H1 (cell line): Measurements from ENCODE around the gene CCDC137. TPM values are rescaled to one million over a fixed set of nuclear protein-coding genes. Genes with fewer than 3 reads are reported as not detected.
A peak's percentile ranks its signal among the peaks of the same experiment; 100 is the strongest.

ENCODE experiments used
- CTCF ChIA-PET: fragments of 300-600 bp; sonication (Branson Sonifier 250); formaldehyde crosslinking; loops from one replicate; lab custom pipeline; 2021; ENCODE audit not compliant: partially characterized antibody; lab: Charles Lee
- POLR2A ChIA-PET: fragments of 300-600 bp; sonication (Branson Sonifier 250); formaldehyde crosslinking; loops from one replicate; lab custom pipeline; 2021; ENCODE audit warnings: inconsistent platforms; ENCODE audit not compliant: partially characterized antibody; lab: Charles Lee
- DNase-seq, 2 experiments: peaks; one replicate each; pipeline versions ENCODE4 v3.0.0 to v3.0.0-alpha.2; 2010 to 2022; ENCODE audit warnings: low spot score in 2 of 2, low read depth in 1 of 2, mixed read lengths in 1 of 2
- FAIRE-seq: peaks from 2 replicates; lab custom pipeline; 2011; peaks lifted over from hg19 to GRCh38; lab: Jason Lieb, UNC
- H2AFZ ChIP-seq: 2 replicates; pipeline ENCODE4 v1.8.1; 2012; ENCODE audit warnings: low read length, inconsistent platforms
- H2AK5ac ChIP-seq: 2 replicates; pipeline ENCODE4 v1.6.1; 2013; ENCODE audit warnings: low read depth, low read length
- H2BK120ac ChIP-seq: replicated peaks from 2 replicates; pipeline ENCODE3; 2013; ENCODE audit warnings: low read depth, low read length, inconsistent platforms
- H2BK12ac ChIP-seq: 2 replicates; pipeline ENCODE4 v1.6.1; 2013; ENCODE audit warnings: low read depth, low read length
- H2BK15ac ChIP-seq: 2 replicates; pipeline ENCODE4 v1.6.1; 2013; ENCODE audit warnings: low read length
- H2BK20ac ChIP-seq: 2 replicates; pipeline ENCODE4 v1.6.1; 2013; ENCODE audit warnings: low read length
- H2BK5ac ChIP-seq: 2 replicates; pipeline ENCODE4 v1.6.1; 2013; ENCODE audit warnings: low read depth, low read length
- H3K14ac ChIP-seq: 2 replicates; pipeline ENCODE4 v1.6.1; 2013; ENCODE audit warnings: inconsistent platforms; ENCODE audit not compliant: insufficient read length
- H3K18ac ChIP-seq: 2 replicates; pipeline ENCODE4 v1.6.1; 2013; ENCODE audit warnings: low read length; ENCODE audit errors: extremely low read depth
- H3K23ac ChIP-seq: 2 replicates; pipeline ENCODE4 v1.6.1; 2013; ENCODE audit warnings: inconsistent platforms; ENCODE audit not compliant: insufficient read length
- H3K23me2 ChIP-seq: 2 replicates; pipeline ENCODE4 v1.6.1; 2013; ENCODE audit warnings: low read depth, low read length
- H3K27ac ChIP-seq: 2 replicates; pipeline ENCODE4 v1.6.1; 2011; ENCODE audit warnings: low read depth, low read length, inconsistent platforms
- H3K27me3 ChIP-seq, 4 experiments: replicated peaks in 1 of 4; 1 replicate in 1 of 4; 2 replicates in 3 of 4; pipeline versions ENCODE4 v1.6.1 to v1.8.1; 2011 to 2013; ENCODE audit warnings: low read length in 3 of 4, mild to moderate bottlenecking in 3 of 4, inconsistent platforms in 2 of 4, mixed read lengths in 2 of 4, moderate library complexity in 1 of 4; ENCODE audit not compliant: control insufficient read depth in 3 of 4, insufficient read depth in 3 of 4; ENCODE audit errors: extremely low read depth in 1 of 4
- H3K36me3 ChIP-seq, 4 experiments: 2 replicates each; pipeline versions ENCODE4 v1.6.1 to v1.8.1; 2011 to 2013; ENCODE audit warnings: mild to moderate bottlenecking in 4 of 4, low read length in 3 of 4, moderate library complexity in 2 of 4, control low read depth in 1 of 4, inconsistent platforms in 1 of 4; ENCODE audit not compliant: insufficient read depth in 4 of 4, control insufficient read depth in 2 of 4
- H3K4ac ChIP-seq: replicated peaks from 2 replicates; pipeline ENCODE3; 2013; ENCODE audit warnings: low read length, low read depth, mixed read lengths, inconsistent platforms; ENCODE audit not compliant: insufficient read length
- H3K4me1 ChIP-seq, 4 experiments: replicated peaks in 1 of 4; 1 replicate in 1 of 4; 2 replicates in 3 of 4; pipeline versions ENCODE4 v1.6.1 to v1.8.1; 2011 to 2013; ENCODE audit warnings: low read length in 3 of 4, inconsistent platforms in 2 of 4, mixed read lengths in 1 of 4; ENCODE audit not compliant: insufficient read depth in 4 of 4, control insufficient read depth in 3 of 4
- H3K4me2 ChIP-seq, 2 experiments: 2 replicates each; pipeline versions ENCODE4 v1.6.1 to v1.8.1; 2011 to 2013; ENCODE audit warnings: low read depth in 2 of 2, low read length in 2 of 2, control low read depth in 1 of 2, inconsistent platforms in 1 of 2, mild to moderate bottlenecking in 1 of 2; ENCODE audit not compliant: insufficient read depth in 1 of 2
- H3K4me3 ChIP-seq, 4 experiments: fragments of 200-600, 300-600 bp in 1 of 4; sonication (generic), shearing (Covaris generic), sonication (Bioruptor Twin) in 1 of 4; 2 replicates each; pipeline versions ENCODE4 v1.5.1 to v1.8.1; 2011 to 2016; ENCODE audit warnings: low read length in 4 of 4, low read depth in 3 of 4, control low read depth in 2 of 4, inconsistent platforms in 2 of 4, mild to moderate bottlenecking in 2 of 4, mixed read lengths in 1 of 4, moderate library complexity in 1 of 4; ENCODE audit not compliant: insufficient read depth in 2 of 4; ENCODE audit errors: extremely low read depth in 1 of 4
- H3K56ac ChIP-seq: replicated peaks from 2 replicates; pipeline ENCODE3; 2013; ENCODE audit warnings: low read depth, mild to moderate bottlenecking, mixed read lengths, low read length, inconsistent platforms; ENCODE audit not compliant: insufficient read length
- H3K79me1 ChIP-seq: 2 replicates; pipeline ENCODE4 v1.6.1; 2013; ENCODE audit warnings: low read depth, low read length, control low read depth
- H3K79me2 ChIP-seq, 2 experiments: 2 replicates each; pipeline versions ENCODE4 v1.6.1 to v1.8.1; 2012 to 2013; ENCODE audit warnings: low read length in 2 of 2, mild to moderate bottlenecking in 2 of 2, inconsistent platforms in 1 of 2; ENCODE audit not compliant: insufficient read depth in 2 of 2, control insufficient read depth in 1 of 2
- H3K9ac ChIP-seq, 4 experiments: replicated peaks in 1 of 4; 1 replicate in 1 of 4; 2 replicates in 3 of 4; pipeline versions ENCODE4 v1.6.1 to v1.8.1; 2011 to 2013; ENCODE audit warnings: low read depth in 3 of 4, low read length in 3 of 4, control low read depth in 2 of 4, mild to moderate bottlenecking in 2 of 4, moderate library complexity in 2 of 4, inconsistent platforms in 1 of 4; ENCODE audit errors: extremely low read depth in 1 of 4
- H3K9me3 ChIP-seq, 2 experiments: 2 replicates each; pipeline versions ENCODE4 v1.6.1 to v1.8.1; 2012 to 2013; ENCODE audit warnings: mild to moderate bottlenecking in 2 of 2, moderate library complexity in 2 of 2, control low read depth in 1 of 2, inconsistent platforms in 1 of 2, low read depth in 1 of 2, low read length in 1 of 2, mixed read lengths in 1 of 2; ENCODE audit not compliant: insufficient read depth in 2 of 2
- H4K20me1 ChIP-seq, 2 experiments: replicated peaks in 1 of 2; 2 replicates each; pipeline versions ENCODE3 to v1.8.1; 2011 to 2013; ENCODE audit warnings: inconsistent platforms in 2 of 2, low read length in 2 of 2, mild to moderate bottlenecking in 1 of 2; ENCODE audit not compliant: insufficient read depth in 2 of 2, control insufficient read depth in 1 of 2
- H4K5ac ChIP-seq: 2 replicates; pipeline ENCODE4 v1.6.1; 2013; ENCODE audit warnings: low read length, low read depth, mixed read lengths, inconsistent platforms; ENCODE audit not compliant: insufficient read length
- H4K8ac ChIP-seq: 2 replicates; pipeline ENCODE4 v1.8.0; 2013; ENCODE audit warnings: mild to moderate bottlenecking, moderate library complexity, low read length, inconsistent platforms; ENCODE audit not compliant: insufficient read depth; ENCODE audit errors: extremely low read depth
- H4K91ac ChIP-seq: replicated peaks from 2 replicates; pipeline ENCODE3; 2013; ENCODE audit warnings: low read length, mixed read lengths, inconsistent platforms; ENCODE audit not compliant: insufficient read length
- CHD1 ChIP-seq: IDR thresholded peaks from 2 replicates; pipeline ENCODE4 v1.6.1; 2012; ENCODE audit warnings: low read depth, low read length, improper control_type of control experiment
- EGR1 ChIP-seq: IDR thresholded peaks from 2 replicates; pipeline ENCODE4 v1.6.1; 2011; ENCODE audit warnings: low read depth, low read length, borderline replicate concordance
- EP300 ChIP-seq, 2 experiments: IDR thresholded peaks; 1 replicate in 1 of 2; 2 replicates in 1 of 2; pipeline ENCODE4 v1.6.1; 2011 to 2012; ENCODE audit warnings: low read depth in 2 of 2, low read length in 2 of 2, mild to moderate bottlenecking in 2 of 2, borderline replicate concordance in 1 of 2, inconsistent platforms in 1 of 2, moderate library complexity in 1 of 2
- EZH2 ChIP-seq: fragments of 200-600 bp; sonication (generic); IDR thresholded peaks from 2 replicates; pipeline ENCODE4 v1.7.1; 2012; ENCODE audit warnings: low read depth, mild to moderate bottlenecking, moderate library complexity, low read length, inconsistent platforms; ENCODE audit not compliant: severe bottlenecking
- JUN ChIP-seq: IDR thresholded peaks from 2 replicates; pipeline ENCODE4 v1.6.1; 2011; ENCODE audit warnings: low read depth, mild to moderate bottlenecking, improper control_type of control experiment, low read length
- KDM5A ChIP-seq: fragments of 200-600 bp; IDR thresholded peaks from 2 replicates; pipeline ENCODE4 v1.7.1; 2012; ENCODE audit warnings: mild to moderate bottlenecking, low read length, inconsistent platforms, mixed read lengths
- RAD21 ChIP-seq, 2 experiments: IDR thresholded peaks in 1 of 2; conservative IDR thresholded peaks in 1 of 2; 2 replicates each; pipeline ENCODE4 v1.6.1; 2011; ENCODE audit warnings: low read depth in 2 of 2, low read length in 2 of 2, improper control_type of control experiment in 1 of 2, inconsistent platforms in 1 of 2, mild to moderate bottlenecking in 1 of 2, moderate library complexity in 1 of 2
- RNF2 ChIP-seq: fragments of 200-900, 300-1000 bp; sonication (generic); IDR thresholded peaks from 2 replicates; pipeline ENCODE4 v1.7.1; 2016; ENCODE audit warnings: borderline replicate concordance, low read depth, mild to moderate bottlenecking, antibody characterized with exemption, low read length; ENCODE audit not compliant: poor library complexity, severe bottlenecking; ENCODE audit errors: missing control alignments
- SAP30 ChIP-seq: fragments of 300-600 bp; sonication (generic); IDR thresholded peaks from 2 replicates; pipeline ENCODE4 v1.7.1; 2012; ENCODE audit warnings: low read length, moderate library complexity, mild to moderate bottlenecking, inconsistent platforms; ENCODE audit not compliant: insufficient read depth, insufficient replicate concordance
- WGBS, 2 experiments: shearing (Covaris generic) in 1 of 2; methylation state at CpG; one replicate each; pipeline versions ENCODE4 v1.1.6 to v1.1.7; 2013 to 2015; ENCODE audit warnings: low lambda C conversion rate in 2 of 2, mixed read lengths in 2 of 2, inconsistent platforms in 1 of 2, low coverage in 1 of 2, missing lambda C conversion rate in 1 of 2; ENCODE audit not compliant: insufficient replicate concordance in 2 of 2, insufficient coverage in 1 of 2, insufficient read length in 1 of 2; ENCODE audit errors: extremely low coverage in 1 of 2, missing lambda C conversion rate in 1 of 2; 5-methylcytosine and 5-hydroxymethylcytosine counted together
- polyA plus RNA-seq, 7 experiments: library from polyadenylated mRNA; depleted of rRNA in 3 of 7; stranded (reverse) in 5 of 7; unstranded in 2 of 7; fragments of >200 nt in 5 of 7; fragments of 200-250 nt in 2 of 7; gene quantifications; 1 replicate in 5 of 7; 2 replicates in 1 of 7; 4 replicates in 1 of 7; pipeline versions ENCODE4 v1.2.1 to v1.2.3, GENCODE V29; 2011 to 2013; ENCODE audit warnings: missing spikeins in 2 of 7, mixed read lengths in 2 of 7
- total RNA-seq: library from RNA; stranded (reverse); fragmentation: NEBNext Ultra II Directional; extraction: Animal tissue kit (Norgen Biotek cat#: 25700); gene quantifications from 2 replicates; pipeline ENCODE4 v1.2.1, GENCODE V29; 2021
- TF ChIP-seq, protein P1 (sequence below): IDR thresholded peaks from 2 replicates; pipeline ENCODE4 v1.6.1; 2012; ENCODE audit warnings: inconsistent platforms

Gene CCDC137
- total and polyA plus RNA-seq, 2 of the 8 experiments (the other 6 are each of a cell fraction or from before 2014, with no cell fraction given), result 17.6 to 38.6 TPM

DNA sequence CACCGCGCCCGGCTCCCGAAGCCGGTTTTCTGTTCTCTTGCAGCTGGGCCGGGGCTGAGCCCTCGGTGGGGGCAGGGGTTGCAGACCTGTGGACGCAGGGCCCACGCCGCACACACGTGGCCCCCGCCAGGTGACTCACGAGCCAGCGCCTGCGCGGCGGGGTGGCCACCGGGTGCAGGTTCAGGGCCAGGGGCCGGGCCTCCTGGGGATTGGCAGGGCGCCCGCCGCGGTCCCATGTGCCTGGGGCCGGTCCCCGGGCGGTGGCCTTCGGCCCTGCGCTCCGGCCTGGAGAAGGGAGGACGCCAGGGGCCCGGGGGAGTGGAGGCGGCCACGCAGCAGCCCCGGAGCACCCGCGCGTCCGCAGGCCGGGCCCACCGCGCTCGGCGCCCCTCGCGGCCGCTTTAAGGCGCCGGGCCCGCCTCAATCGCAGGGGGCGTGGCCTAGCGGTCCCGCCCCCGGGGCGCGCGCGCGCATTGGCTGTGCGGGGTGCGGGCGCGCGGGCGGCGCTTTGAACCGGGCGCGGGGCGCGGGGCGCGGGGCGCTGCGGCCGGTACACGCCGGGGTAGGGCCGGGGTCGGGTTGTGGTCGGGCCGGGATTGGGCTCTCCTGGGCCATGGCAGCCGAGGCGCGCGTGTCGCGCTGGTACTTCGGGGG lies 45.4 kb downstream of the CCDC137 start, which contains the start of gene SLC25A10:
TSS of gene SLC25A10 (plus strand) at position 471 of the 654 bp plus-strand sequence. CDS start at position 614, 143 bp downstream.
- no peak for FAIRE-seq
- H3K23me2 ChIP-seq, result peaks cover 20% of the 10 kb centered on the region
- WGBS, 2 experiments, result 5% methylated on average over 37 of the region's 89 CpGs; no CpG with 5 or more reads in 1 of the 2 experiments
- ChIA-PET CTCF (interaction anchor here (0.6 kb wide), 1 partner anchor 19 kb away, joined by 5 read pairs; no protein-coding TSS in a partner anchor), POLR2A (interaction anchor here (0.7 to 25.9 kb wide), 8 partner anchors 3 to 231 kb away, joined by 3 to 436 read pairs (median 4); partner anchors contain the start of genes ARL16, HGS, MRPL12 and SLC25A10)
- no peak within 1 kb of the TSS for H3K23ac ChIP-seq
- H2BK20ac ChIP-seq, result no peak within 1 kb of the TSS
- peaks cover 0 to 7% of the 10 kb centered on the region in 2 experiments; a peak in 1 of 4 replicates for H3K79me2 ChIP-seq
- H3K56ac ChIP-seq, result no peak within 1 kb of the TSS
- no peak within 1 kb of the TSS for H2AFZ ChIP-seq
- H3K36me3 ChIP-seq, result peaks cover 3 to 13% (median 6%) of the 10 kb centered on the region in 4 experiments; a peak in 6 of 8 replicates
- H4K91ac ChIP-seq, result no peak within 1 kb of the TSS
- H3K4me2 ChIP-seq, result peak within 1 kb of the TSS; percentile 87 to 96
- H4K8ac ChIP-seq, result peak within 1 kb of the TSS; percentile 83
- H3K27ac ChIP-seq, result no peak within 1 kb of the TSS
- peak within 1 kb of the TSS; percentile 51 to 75 (median 63) for H3K9ac ChIP-seq
- peak within 1 kb of the TSS; percentile 54; the same call in 1 of the 2 replicates for H2BK5ac ChIP-seq
- H2BK120ac ChIP-seq, result no peak within 1 kb of the TSS
- H3K14ac ChIP-seq, result no peak within 1 kb of the TSS
- peaks cover 0 to 24% (median 18%) of the 10 kb centered on the region in 4 experiments; a peak in 5 of 7 replicates for H3K4me1 ChIP-seq
- H3K4ac ChIP-seq, result peak within 1 kb of the TSS; percentile 69
- H2BK12ac ChIP-seq, result 0 out of 2 replicates have a peak within 1 kb of the TSS, but pooled peaks have one; percentile 78
- H3K27me3 ChIP-seq, result no peaks in the 10 kb centered on the region; a peak in 2 of 7 replicates
- no peaks in the 10 kb centered on the region for H3K9me3 ChIP-seq
- peak within 1 kb of the TSS; percentile 32 for H3K18ac ChIP-seq
- peak in 1 of 2 experiments; percentile 85 for DNase-seq
- H4K5ac ChIP-seq, result peak within 1 kb of the TSS; percentile 65
- H2BK15ac ChIP-seq, result no peak within 1 kb of the TSS
- peaks cover 3 to 14% of the 10 kb centered on the region in 2 experiments for H4K20me1 ChIP-seq
- H2AK5ac ChIP-seq, result no peak within 1 kb of the TSS
- peaks cover 10% of the 10 kb centered on the region for H3K79me1 ChIP-seq
- peak within 1 kb of the TSS; percentile 48 to 86 (median 60) for H3K4me3 ChIP-seq
- TF ChIP-seq, protein P1, sequence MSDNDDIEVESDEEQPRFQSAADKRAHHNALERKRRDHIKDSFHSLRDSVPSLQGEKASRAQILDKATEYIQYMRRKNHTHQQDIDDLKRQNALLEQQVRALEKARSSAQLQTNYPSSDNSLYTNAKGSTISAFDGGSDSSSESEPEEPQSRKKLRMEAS, result peak; percentile 65
- TF ChIP-seq JUN (no peak), EP300 (IDR thresholded peaks at IDR 0.05; ENCODE audit: borderline replicate concordance in 1 of 2, low read depth in 2 of 2, low read length in 2 of 2) (no peak), RAD21 (IDR thresholded peaks at IDR 0.05 in 1 of 2, conservative IDR thresholded peaks at IDR 0.05 in 1 of 2; ENCODE audit: low read depth in 2 of 2, low read length in 2 of 2) (no peak), RNF2 (no peak), KDM5A (no peak), EZH2 (no peak), CHD1 (no peak), EGR1 (0 out of 2 replicates have a peak, but pooled peaks have one; percentile 13), SAP30 (no peak)
